HUES6 (cell line): ENCODE results near the gene PLA2G4B.

ENCODE experiments used
- H3K27ac ChIP-seq: 2 replicates; pipeline ENCODE4 v1.7.0; 2013; ENCODE audit warnings: low read depth, mild to moderate bottlenecking, low read length, inconsistent platforms
- H3K27me3 ChIP-seq: 2 replicates; pipeline ENCODE4 v1.6.1; 2013; ENCODE audit warnings: low read length; ENCODE audit not compliant: control insufficient read depth, insufficient read depth
- H3K36me3 ChIP-seq: 2 replicates; pipeline ENCODE4 v1.6.1; 2013; ENCODE audit warnings: low read length; ENCODE audit not compliant: control insufficient read depth, insufficient read depth
- H3K4me1 ChIP-seq: 2 replicates; pipeline ENCODE4 v1.6.1; 2013; ENCODE audit warnings: low read length; ENCODE audit not compliant: control insufficient read depth, insufficient read depth
- H3K4me3 ChIP-seq: 2 replicates; pipeline ENCODE4 v1.5.1; 2013; ENCODE audit warnings: low read depth, low read length
- H3K9ac ChIP-seq: one replicate; pipeline ENCODE4 v1.6.1; 2013; ENCODE audit warnings: mild to moderate bottlenecking, low read length
- H3K9me3 ChIP-seq: 2 replicates; pipeline ENCODE4 v1.6.1; 2013; ENCODE audit warnings: low read depth, low read length; ENCODE audit not compliant: control insufficient read depth, insufficient read depth

The PLA2G4B gene

DNA sequence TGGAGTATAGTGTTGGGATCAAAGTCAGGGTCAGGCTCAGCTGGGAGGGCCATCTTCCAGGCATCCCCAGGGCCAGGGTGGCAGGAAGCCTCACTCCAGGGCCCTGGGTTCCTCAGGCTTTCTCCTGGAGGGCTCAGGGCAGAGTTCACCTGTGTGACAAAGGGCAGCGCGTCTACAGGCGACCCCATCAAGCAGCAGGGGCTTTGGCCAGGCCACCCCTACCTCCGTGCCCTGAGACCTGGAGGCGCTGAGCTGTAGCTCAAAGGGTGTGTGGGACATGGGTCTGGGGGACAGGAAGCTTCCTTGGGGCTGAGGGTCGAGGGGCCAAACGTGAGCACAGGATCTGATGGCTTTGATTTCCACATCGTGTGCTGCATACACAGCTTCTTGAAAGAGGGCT, 42.4 kb downstream of the PLA2G4B start:
- H3K9ac ChIP-seq, result no peak overlapping the region
- H3K4me3 ChIP-seq, result no peak overlapping the region
- no peaks in the 10 kb centered on the region for H3K9me3 ChIP-seq
- H3K4me1 ChIP-seq, result peaks cover 10% of the 10 kb centered on the region; the same call in 1 of the 2 replicates
- no peaks in the 10 kb centered on the region for H3K36me3 ChIP-seq
- H3K27me3 ChIP-seq, result peaks cover 48% of the 10 kb centered on the region
- no peak overlapping the region for H3K27ac ChIP-seq

DNA sequence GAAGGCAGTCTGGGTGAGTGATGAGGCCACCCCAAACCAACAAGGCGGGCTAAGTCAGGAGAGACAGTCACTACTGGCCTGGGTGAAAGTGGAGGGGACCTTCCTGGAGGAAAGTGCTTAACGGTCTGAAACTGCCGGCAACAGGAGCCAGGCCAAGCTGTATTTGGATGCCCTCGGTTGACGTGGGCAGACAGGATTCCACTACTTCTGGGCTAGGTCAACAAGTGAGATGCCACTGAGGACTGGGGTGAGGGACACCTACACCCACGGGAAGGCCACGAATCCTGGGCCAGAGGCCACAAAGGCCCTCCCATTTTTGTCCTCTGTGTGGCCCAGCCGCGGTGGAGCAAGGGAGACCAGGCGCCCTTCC, 42.9 kb downstream of the PLA2G4B start:
- Histone ChIP-seq H3K9me3 (no peaks in the 10 kb centered on the region), H3K36me3 (no peaks in the 10 kb centered on the region), H3K27ac (no peak overlapping the region), H3K4me1 (peaks cover 10% of the 10 kb centered on the region; the same call in 1 of the 2 replicates), H3K9ac (no peak overlapping the region), H3K27me3 (peaks cover 48% of the 10 kb centered on the region), H3K4me3 (peak overlapping the region; percentile 57)

DNA sequence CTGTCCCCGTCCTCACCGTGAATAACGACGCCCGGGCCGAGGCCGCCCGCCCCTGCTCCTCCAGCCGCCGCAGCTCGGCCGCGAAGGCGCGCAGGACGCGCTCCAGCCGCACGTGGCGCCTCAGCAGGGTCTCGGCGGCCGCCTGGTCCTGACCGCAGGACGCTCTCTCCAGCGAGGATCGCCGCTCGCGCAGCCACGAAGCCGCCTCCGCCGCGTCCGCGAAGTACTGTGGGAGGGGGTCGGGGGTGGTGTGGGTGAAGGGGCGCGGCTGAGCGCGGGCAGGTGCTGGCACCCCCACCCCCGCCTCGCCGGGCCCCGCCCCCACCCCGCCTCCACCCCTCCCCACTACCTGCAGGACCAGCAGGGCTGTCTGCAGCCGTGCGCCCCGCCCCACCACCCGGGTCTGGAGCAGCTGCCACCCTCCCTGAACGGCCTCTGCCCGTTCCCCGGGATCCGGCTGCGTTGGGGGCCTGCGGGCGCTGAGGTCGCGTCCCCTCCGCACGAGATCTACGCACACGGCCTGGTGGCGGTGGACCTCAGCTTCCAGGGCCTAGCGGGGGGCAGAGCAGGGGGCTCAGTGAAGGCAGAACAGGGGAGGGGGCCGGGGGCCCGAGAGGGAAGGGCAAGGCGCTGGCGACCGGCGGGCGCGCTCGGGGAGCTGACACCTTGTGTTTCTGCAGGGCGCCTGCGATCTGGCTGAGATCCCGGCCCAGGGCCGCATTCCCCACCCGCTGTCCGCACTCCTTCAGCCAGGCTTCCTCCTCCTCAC, 43.5 kb downstream of the PLA2G4B start:
- Histone ChIP-seq H3K4me1 (peaks cover 10% of the 10 kb centered on the region; the same call in 1 of the 2 replicates), H3K9me3 (no peaks in the 10 kb centered on the region), H3K27ac (no peak overlapping the region), H3K27me3 (peaks cover 48% of the 10 kb centered on the region), H3K9ac (no peak overlapping the region), H3K4me3 (peak overlapping the region; percentile 57), H3K36me3 (no peaks in the 10 kb centered on the region)

DNA sequence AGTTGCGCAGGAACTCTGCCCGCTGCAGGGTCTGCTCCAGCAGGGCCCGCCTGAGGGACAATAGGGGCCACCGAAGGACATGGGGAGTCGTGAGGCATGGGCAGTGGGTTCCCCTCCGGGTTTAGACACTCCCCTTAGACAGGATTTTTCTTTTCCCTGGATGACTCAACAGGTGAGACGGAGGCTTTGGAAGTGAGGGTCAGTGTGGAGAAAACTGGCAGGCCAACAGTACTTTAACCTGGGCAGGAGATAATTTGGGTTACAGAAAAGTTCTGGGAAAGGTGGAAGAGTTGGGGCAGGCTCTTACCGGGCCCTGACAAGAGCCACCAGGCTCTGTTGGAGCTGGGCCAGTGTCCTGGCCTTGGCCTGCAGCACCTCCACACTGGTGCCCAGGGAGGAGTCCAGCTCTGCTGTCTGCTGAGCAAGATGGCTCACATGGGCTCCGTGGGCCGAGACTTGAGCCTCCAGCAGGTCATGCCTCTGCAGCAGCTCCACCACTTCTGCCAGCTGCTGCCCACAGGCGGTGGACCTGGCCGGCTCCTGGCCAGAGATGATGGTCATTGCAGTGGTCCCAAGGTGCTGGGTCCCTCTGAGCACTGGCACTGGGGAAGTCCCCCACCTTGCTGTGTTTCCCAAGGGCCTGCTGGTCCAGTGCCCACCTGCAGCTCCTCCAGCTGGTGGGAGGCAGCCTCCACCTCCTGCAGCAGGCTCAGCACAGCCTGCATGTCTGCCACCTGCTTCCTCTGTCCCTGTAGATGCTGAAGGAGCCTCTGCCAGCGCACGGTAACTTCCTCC, 44.2 kb downstream of the PLA2G4B start:
- no peaks in the 10 kb centered on the region for H3K9me3 ChIP-seq
- peak overlapping the region; percentile 57 for H3K4me3 ChIP-seq
- H3K27me3 ChIP-seq, result peaks cover 48% of the 10 kb centered on the region
- H3K9ac ChIP-seq, result no peak overlapping the region
- peaks cover 10% of the 10 kb centered on the region; the same call in 1 of the 2 replicates for H3K4me1 ChIP-seq
- H3K36me3 ChIP-seq, result no peaks in the 10 kb centered on the region
- no peak overlapping the region for H3K27ac ChIP-seq

DNA sequence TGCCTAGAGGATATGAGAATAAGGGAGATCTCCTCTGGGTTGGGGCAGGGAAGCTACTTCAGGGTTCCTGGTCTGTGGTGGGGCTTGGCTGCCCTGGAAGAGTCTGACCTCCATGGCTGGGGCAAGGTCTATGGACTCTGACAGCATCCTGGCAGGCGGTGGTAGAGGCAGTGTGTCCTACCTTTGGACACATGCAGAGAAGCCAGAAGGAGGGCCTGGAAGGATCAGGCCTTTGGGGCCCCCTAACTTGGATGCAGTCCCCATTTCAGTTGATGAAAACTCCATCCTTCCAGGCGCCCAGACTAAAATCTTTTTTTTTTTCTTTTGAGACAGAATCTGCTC, 44.8 kb downstream of the PLA2G4B start:
- no peak overlapping the region for H3K4me3 ChIP-seq
- no peaks in the 10 kb centered on the region for H3K9me3 ChIP-seq
- no peak overlapping the region for H3K9ac ChIP-seq
- H3K27me3 ChIP-seq, result peaks cover 48% of the 10 kb centered on the region
- H3K36me3 ChIP-seq, result no peaks in the 10 kb centered on the region
- H3K27ac ChIP-seq, result no peak overlapping the region
- H3K4me1 ChIP-seq, result peaks cover 10% of the 10 kb centered on the region; the same call in 1 of the 2 replicates

DNA sequence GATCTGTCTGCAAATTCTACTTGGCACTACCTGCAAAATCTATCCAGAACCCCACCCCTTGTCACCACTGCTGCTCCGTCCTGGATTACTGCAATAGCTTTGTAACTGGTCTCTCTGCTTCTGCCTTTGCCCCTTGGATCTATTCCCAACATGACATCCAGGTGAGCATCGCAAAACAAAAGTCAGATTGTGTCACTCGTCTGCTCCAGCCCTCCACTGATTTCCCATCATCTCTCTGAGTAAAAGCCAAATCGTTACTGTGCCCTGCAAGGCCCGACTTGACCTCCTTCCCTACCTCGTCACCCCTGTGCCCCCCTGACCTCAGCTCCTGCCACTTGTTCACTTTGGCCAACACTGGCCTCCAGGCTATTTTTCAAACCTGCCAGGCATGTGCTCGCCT, 45.8 kb downstream of the PLA2G4B start:
- peaks cover 10% of the 10 kb centered on the region; the same call in 1 of the 2 replicates for H3K4me1 ChIP-seq
- peaks cover 43% of the 10 kb centered on the region for H3K27me3 ChIP-seq
- no peaks in the 10 kb centered on the region for H3K9me3 ChIP-seq
- H3K36me3 ChIP-seq, result no peaks in the 10 kb centered on the region
- no peak overlapping the region for H3K4me3 ChIP-seq
- no peak overlapping the region for H3K27ac ChIP-seq
- H3K9ac ChIP-seq, result no peak overlapping the region

DNA sequence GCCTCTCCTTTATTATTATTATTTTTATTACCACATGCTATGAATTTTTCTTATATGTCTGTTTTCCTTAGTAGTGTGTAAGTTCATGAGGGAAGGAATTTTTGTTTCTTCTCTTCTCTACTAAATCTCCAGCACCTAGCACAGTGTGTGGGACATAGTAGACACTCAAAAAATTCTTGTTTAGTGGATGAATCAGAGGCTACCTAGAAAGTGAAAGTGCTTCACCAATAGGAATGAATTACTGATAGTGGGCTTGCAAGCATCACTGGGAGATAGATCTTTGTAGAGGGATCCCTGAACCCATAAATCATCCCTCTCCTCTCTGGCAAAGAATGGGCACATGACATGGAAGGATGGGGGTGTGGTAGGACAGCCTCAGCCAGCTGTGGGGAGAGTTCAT, 46.7 kb downstream of the PLA2G4B start:
- H3K27me3 ChIP-seq, result peaks cover 34% of the 10 kb centered on the region
- no peak overlapping the region for H3K27ac ChIP-seq
- no peak overlapping the region for H3K9ac ChIP-seq
- H3K9me3 ChIP-seq, result no peaks in the 10 kb centered on the region
- no peaks in the 10 kb centered on the region for H3K36me3 ChIP-seq
- peaks cover 10% of the 10 kb centered on the region; the same call in 1 of the 2 replicates for H3K4me1 ChIP-seq
- no peak overlapping the region for H3K4me3 ChIP-seq

DNA sequence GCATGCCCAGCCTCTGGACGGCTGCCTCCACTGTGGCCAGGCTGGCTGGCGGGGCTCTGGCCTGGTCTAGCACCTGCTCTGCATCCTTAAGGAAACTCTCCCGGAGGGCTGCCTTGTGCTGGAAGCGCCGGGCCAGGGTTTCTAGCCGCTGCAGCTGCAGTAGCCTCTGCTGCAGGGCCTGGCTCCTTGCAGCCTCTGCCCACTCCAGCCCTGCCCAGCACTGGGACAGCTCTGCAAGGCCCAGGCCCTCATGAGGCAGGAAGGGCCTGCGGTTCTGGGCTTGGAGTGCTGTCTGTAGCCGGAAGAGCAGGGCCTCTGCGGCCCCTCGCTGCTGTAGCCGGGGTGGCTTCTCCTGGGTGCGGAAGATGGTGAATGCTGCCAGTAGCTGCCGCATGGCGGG, 47.2 kb downstream of the PLA2G4B start:
- Histone ChIP-seq H3K36me3 (no peaks in the 10 kb centered on the region), H3K4me1 (peaks cover 12% of the 10 kb centered on the region; the same call in 1 of the 2 replicates), H3K4me3 (no peak overlapping the region), H3K27ac (no peak overlapping the region), H3K27me3 (peaks cover 29% of the 10 kb centered on the region), H3K9me3 (no peaks in the 10 kb centered on the region), H3K9ac (no peak overlapping the region)

DNA sequence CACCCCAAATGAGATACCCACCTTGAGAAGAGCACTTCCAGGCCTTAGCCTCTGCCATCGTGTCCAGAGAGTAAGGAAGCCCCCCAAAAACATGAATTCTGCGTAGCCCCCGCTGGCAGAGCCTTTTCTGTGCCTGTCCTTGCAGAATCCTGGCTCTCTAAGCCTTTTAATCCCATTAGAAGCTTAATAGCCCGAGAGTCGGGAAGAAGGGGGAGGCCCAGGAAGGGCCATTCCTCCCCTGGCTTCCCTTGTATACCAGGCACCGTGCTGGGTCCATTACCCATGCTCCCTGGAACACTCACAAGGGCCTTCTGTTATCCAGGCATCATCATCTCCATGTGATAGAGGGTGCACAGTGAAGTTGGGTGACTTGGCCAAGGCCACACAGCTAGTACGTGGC, 48.1 kb downstream of the PLA2G4B start:
- no peaks in the 10 kb centered on the region for H3K36me3 ChIP-seq
- no peak overlapping the region for H3K27ac ChIP-seq
- H3K4me3 ChIP-seq, result no peak overlapping the region
- no peaks in the 10 kb centered on the region for H3K9me3 ChIP-seq
- H3K4me1 ChIP-seq, result peaks cover 14% of the 10 kb centered on the region; the same call in 1 of the 2 replicates
- no peak overlapping the region for H3K9ac ChIP-seq
- peaks cover 20% of the 10 kb centered on the region for H3K27me3 ChIP-seq

DNA sequence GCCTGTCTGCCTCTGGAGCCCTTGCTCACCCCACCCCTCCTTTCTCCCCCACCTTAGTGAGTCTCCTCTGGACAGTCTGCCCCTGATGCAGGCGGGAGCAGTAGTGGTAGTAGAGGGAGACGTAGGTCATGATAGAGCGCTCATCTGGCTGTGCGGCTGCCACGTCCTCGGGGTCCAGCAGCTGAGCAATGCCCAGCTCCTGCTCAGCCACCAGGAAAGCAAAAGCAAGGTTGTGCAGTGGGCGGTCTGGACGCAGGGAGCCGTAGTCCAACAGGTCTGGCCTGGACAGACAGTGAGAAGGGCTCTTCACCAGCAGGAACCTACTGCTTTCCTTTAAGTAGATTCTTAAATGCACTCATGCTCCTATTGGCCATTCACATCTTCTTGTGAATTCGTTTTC, 48.5 kb downstream of the PLA2G4B start:
- Histone ChIP-seq H3K4me3 (no peak overlapping the region), H3K27me3 (peaks cover 17% of the 10 kb centered on the region), H3K9me3 (no peaks in the 10 kb centered on the region), H3K27ac (no peak overlapping the region), H3K4me1 (peaks cover 14% of the 10 kb centered on the region; the same call in 1 of the 2 replicates), H3K9ac (no peak overlapping the region), H3K36me3 (no peaks in the 10 kb centered on the region)

DNA sequence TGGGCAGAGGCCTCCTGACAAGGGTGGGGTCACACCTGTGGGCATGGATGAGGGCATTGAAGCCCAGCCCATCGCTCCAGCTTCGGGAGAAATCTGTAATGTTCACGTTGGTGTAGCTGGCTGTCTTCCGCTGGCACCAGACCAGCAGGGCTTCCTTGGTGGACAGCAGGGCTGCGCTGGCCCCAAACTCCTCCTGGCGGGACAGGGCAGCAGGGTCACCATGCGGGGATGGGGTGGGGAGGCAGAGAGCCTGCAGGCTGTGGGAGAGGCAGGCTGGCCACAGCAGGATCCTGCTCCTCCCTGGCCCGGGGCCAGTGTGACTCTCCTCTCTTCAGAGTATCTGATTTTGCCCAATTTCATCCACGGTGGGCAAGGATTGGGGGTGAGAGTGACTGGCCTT, 49.2 kb downstream of the PLA2G4B start:
- Histone ChIP-seq H3K27me3 (peaks cover 9% of the 10 kb centered on the region), H3K36me3 (no peaks in the 10 kb centered on the region), H3K4me3 (no peak overlapping the region), H3K9ac (no peak overlapping the region), H3K9me3 (no peaks in the 10 kb centered on the region), H3K27ac (no peak overlapping the region), H3K4me1 (peaks cover 10% of the 10 kb centered on the region; the same call in 1 of the 2 replicates)
